Choroid plexus epithelial cell (primary cell): ENCODE measurements around the gene SH3GL2.

Experiments used
- DNase-seq: peaks from one replicate; pipeline ENCODE4 v3.0.0-alpha.2; 2010; ENCODE audit warnings: low read depth
- H3K4me3 ChIP-seq: 2 replicates; pipeline ENCODE4 v1.5.1; 2011; ENCODE audit warnings: low read depth, mild to moderate bottlenecking, control low read depth, low read length, moderate library complexity
- TF ChIP-seq, protein P1 (sequence below): conservative IDR thresholded peaks from 2 replicates; pipeline ENCODE4 v1.5.1; 2011; ENCODE audit warnings: low read depth, mild to moderate bottlenecking, control low read depth, inconsistent platforms, low read length, moderate library complexity

Gene SH3GL2

DNA sequence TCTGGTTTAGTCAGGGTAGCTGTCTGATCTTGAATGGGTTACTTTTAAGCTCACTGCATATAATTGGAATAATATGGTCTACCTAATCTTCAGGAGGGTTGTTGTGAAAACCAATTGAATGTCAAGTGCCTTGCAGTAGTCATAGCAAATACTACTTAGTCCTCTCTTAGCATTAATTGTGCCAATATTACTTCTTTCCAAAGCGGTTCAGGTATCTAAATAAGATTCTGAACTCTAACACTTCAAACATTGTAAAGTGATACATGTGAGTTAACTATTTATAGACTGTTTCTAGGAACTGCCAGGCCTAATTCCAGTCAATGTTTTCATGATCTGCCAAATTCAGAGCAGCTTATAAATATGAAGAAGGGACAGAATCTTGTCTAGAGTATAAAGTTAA is 140.2 kb downstream of the SH3GL2 start:
- DNase-seq = no peak
- no peak overlapping the region for H3K4me3 ChIP-seq
- TF ChIP-seq, protein P1, sequence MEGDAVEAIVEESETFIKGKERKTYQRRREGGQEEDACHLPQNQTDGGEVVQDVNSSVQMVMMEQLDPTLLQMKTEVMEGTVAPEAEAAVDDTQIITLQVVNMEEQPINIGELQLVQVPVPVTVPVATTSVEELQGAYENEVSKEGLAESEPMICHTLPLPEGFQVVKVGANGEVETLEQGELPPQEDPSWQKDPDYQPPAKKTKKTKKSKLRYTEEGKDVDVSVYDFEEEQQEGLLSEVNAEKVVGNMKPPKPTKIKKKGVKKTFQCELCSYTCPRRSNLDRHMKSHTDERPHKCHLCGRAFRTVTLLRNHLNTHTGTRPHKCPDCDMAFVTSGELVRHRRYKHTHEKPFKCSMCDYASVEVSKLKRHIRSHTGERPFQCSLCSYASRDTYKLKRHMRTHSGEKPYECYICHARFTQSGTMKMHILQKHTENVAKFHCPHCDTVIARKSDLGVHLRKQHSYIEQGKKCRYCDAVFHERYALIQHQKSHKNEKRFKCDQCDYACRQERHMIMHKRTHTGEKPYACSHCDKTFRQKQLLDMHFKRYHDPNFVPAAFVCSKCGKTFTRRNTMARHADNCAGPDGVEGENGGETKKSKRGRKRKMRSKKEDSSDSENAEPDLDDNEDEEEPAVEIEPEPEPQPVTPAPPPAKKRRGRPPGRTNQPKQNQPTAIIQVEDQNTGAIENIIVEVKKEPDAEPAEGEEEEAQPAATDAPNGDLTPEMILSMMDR = no peak

DNA sequence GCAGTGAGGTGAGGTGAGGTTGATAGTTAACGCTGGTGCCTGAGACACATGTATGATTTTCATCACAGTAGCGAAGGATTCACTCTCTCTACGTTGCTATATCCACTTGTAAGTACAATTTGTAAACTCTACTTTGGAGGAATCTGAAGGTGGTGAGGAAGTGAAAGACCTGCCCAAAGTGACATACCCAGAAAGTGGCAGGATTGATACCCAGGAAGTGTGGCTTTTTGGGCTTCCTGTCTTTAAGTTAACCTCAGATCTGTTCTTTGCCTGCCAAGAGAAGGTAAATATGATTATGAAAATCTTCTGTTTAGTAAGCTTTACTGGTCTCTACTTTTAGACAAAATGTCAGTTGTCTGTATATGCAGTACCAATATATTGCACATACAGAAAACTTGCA is 143.1 kb downstream of the SH3GL2 start:
- no peak for DNase-seq
- TF ChIP-seq, protein P1 = no peak
- no peak overlapping the region for H3K4me3 ChIP-seq

DNA sequence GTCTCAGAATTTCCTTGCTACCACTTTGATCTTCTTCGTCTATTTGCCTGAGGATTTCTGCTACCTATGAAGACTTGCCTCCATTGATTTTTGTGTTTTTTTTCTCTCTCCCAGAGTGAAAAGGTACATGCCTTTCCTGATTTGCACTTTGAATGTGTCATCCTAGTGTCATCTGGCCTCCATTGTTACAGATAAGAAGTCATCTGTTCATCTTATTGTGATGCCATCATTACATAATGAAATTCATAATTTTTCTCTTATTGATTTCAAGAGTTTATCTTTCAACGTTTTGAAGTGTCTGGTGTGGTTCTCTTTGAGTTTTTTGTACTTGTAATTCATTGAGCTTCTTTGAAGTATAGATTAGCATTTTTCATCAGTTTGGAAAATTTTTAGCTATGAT is 144.8 kb downstream of the SH3GL2 start:
- DNase-seq = no peak
- H3K4me3 ChIP-seq = no peak overlapping the region
- TF ChIP-seq, protein P1 = no peak

DNA sequence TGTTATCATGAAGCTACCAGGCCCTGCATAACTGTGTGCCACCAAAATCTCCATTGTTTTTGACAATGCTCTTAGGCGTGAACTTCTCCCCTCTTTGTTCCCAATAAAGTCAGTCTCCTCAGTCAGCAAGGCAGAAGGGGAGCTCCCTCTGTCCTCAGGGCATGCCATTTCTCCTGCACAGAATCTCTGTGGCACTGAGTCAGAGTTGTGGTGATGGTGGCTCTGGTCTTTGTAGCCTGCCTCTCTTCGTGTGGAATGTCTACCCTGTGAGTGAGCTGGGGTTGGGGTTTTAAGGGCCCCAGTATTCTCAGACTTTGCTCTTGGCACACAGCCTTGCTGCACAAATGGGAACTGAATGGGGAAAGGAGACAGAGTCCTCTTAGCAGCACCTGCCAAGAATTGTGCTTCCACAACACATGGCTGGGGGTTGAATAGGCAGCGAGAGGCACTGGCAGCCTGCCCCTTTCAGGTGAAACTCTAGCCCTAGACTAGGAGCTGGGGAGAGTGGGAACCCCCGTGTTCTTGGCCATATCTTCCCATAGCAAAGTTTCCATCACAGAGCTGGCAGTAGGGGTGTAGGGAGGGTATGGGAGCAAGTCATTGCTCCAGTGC is 146.6 kb downstream of the SH3GL2 start:
- no peak overlapping the region for H3K4me3 ChIP-seq
- TF ChIP-seq, protein P1 = no peak
- no peak for DNase-seq

DNA sequence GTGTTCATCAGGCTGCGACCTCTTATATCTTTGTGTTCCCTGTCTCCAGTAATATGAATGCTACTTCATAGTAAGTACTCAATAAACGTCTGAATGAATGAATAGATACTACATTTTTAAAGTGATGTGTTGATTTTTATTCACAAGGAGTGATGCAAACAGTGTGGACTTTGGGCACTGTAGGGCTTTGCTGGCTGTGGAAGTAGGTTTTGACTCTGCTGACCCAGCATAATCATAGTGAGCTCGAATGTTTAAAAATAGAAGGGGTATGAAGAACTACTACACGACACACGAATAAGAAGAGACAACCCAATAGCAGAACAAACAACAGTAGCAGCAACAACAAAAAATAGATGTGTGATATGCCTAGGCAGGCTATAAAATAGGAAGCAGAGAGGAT is 147.4 kb downstream of the SH3GL2 start:
- H3K4me3 ChIP-seq = no peak overlapping the region
- TF ChIP-seq, protein P1 = no peak
- no peak for DNase-seq

DNA sequence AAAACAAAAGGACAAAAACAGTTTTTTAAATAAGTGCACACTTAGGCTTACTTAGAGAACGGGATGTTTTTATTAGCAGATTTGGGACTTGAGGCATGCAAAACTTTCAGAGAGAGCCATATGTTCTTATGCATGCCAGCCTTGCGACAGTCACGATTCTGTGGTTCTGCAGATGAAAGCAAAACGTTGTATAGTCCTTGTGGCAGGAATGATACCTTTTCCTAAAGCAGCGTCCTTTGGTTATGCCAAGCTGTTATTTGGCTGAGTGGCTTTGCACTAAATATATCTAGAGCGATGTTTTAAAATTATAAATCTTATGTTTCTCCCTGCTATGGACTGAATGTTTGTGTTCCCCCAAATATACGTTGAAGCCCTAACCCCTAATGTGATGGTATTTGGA is 152.0 kb downstream of the SH3GL2 start:
- no peak overlapping the region for H3K4me3 ChIP-seq
- no peak for DNase-seq
- TF ChIP-seq, protein P1 = no peak

DNA sequence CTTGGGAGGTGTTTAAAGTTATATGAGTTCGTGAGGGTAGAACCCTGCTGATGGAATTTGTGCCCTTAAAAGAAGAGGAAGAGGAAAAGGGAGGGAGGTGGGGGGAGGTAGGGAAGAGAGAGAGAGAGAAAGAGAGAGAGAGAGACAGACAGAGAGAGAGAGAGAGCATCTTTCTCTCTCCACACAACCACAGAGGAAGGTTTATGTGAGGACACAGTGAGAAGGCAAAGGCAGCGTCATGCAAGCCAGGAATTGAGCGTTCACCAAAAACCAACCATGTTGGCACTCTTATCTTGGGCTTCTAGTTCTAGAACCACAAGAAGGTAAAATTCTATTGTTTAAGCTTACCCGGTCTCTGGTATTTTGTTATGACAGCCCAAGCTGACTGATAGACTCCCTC is 152.4 kb downstream of the SH3GL2 start:
- H3K4me3 ChIP-seq = no peak overlapping the region
- TF ChIP-seq, protein P1 = no peak
- no peak for DNase-seq
